Uterus (tissue), 4 donors: ENCODE measurements around the gene GMEB2. TPM values are rescaled to one million over a fixed set of nuclear protein-coding genes. Genes with fewer than 3 reads are reported as not detected.

Experiments
- DNase-seq, 2 donors: peaks; one replicate each; pipeline ENCODE4 v3.0.0-alpha.2; 2019 to 2020
- H3K27ac ChIP-seq, 2 donors: fragments of 200-600 bp; sonication (generic); 1 replicate in 1 of 2; 2 replicates in 1 of 2; pipeline ENCODE4 v1.5.1; 2016 to 2018
- H3K27me3 ChIP-seq, 2 donors: fragments of 200-600 bp; sonication (generic); one replicate each; pipeline ENCODE4 v1.5.1; 2018 to 2019; ENCODE audit warnings: control low read depth in 1 of 2
- H3K36me3 ChIP-seq, 2 donors: fragments of 200-600 bp; sonication (generic); one replicate each; pipeline ENCODE4 v1.5.1; 2019; ENCODE audit warnings: control low read depth in 1 of 2
- H3K4me1 ChIP-seq, 2 donors: fragments of 200-600 bp; sonication (generic); one replicate each; pipeline ENCODE4 v1.5.1; 2018 to 2019; ENCODE audit warnings: control low read depth in 1 of 2
- H3K4me3 ChIP-seq, 2 donors: fragments of 200-600 bp; sonication (generic); 1 replicate in 1 of 2; 2 replicates in 1 of 2; pipeline ENCODE4 v1.5.1; 2018 to 2019; ENCODE audit warnings: mild to moderate bottlenecking in 1 of 2
- H3K9me3 ChIP-seq, 2 donors: fragments of 200-600 bp; sonication (generic); one replicate each; pipeline ENCODE4 v1.5.1; 2019; ENCODE audit warnings: control low read depth in 1 of 2
- POLR2A ChIP-seq, 2 donors: fragments of 450-650 bp; IDR thresholded peaks; one replicate each; pipeline ENCODE4 v1.6.1; 2016; ENCODE audit warnings: antibody characterized with exemption in 2 of 2, mild to moderate bottlenecking in 1 of 2, moderate library complexity in 1 of 2
- intact Hi-C: fragments of 100-400 bp; cut with DNase I; formaldehyde crosslinking; loops from one replicate; pipeline ENCODE4 v1.15.1; 2023; ENCODE audit warnings: low total_unique reads
- total RNA-seq, 4 donors: library from RNA; depleted of rRNA in 3 of 4; stranded (reverse); fragments of >200 nt in 3 of 4; gene quantifications; one replicate each; pipeline versions ENCODE4 v1.1.0 to v1.2.4, GENCODE V29; 2014 to 2023
- TF ChIP-seq, protein P1 (sequence below), 4 experiments: fragments of 200-600 bp in 2 of 4; fragments of 450-650 bp in 2 of 4; sonication (generic) in 2 of 4; IDR thresholded peaks; one replicate each; pipeline ENCODE4 v1.5.1; 2016 to 2019; ENCODE audit warnings: antibody characterized with exemption in 4 of 4, mild to moderate bottlenecking in 2 of 4, moderate library complexity in 1 of 4
- donor health status: DM: yes; HTN: yes; CAD: no.

GMEB2 gene
- total RNA-seq, 4 donors from 2014 or later: 2.1 to 24.8 (median 11.5) TPM

DNA sequence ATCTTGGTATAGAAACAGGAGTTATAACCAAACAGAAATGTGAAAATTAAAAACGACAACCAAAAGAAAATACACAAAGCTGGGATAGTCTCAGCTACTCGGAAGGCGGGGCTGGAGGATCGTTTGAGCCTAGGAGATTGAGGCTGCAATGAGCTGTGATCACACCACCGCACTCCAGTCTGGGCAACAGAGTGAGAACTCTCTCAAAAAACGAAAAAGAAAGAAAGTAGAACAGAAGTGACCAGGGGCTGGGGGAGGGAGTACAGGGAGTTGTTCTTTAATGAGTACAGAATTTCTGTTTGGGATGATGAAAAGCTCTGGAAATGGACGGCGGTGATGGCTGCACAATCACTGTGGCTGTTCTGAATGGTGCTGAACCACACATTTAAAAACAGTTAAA is 5.9 kb downstream of the GMEB2 start:
- Histone ChIP-seq H3K4me3 (no peak overlapping the region), H3K27me3 (no peaks in the 10 kb centered on the region), H3K36me3 (no peaks in the 10 kb centered on the region), H3K27ac (no peak overlapping the region), H3K4me1 (no peaks in the 10 kb centered on the region), H3K9me3 (no peaks in the 10 kb centered on the region)
- DNase-seq: no peak
- intact Hi-C loops: no loop called here
- no peak for TF ChIP-seq POLR2A (IDR thresholded peaks at IDR 0.05)
- TF ChIP-seq, protein P1, sequence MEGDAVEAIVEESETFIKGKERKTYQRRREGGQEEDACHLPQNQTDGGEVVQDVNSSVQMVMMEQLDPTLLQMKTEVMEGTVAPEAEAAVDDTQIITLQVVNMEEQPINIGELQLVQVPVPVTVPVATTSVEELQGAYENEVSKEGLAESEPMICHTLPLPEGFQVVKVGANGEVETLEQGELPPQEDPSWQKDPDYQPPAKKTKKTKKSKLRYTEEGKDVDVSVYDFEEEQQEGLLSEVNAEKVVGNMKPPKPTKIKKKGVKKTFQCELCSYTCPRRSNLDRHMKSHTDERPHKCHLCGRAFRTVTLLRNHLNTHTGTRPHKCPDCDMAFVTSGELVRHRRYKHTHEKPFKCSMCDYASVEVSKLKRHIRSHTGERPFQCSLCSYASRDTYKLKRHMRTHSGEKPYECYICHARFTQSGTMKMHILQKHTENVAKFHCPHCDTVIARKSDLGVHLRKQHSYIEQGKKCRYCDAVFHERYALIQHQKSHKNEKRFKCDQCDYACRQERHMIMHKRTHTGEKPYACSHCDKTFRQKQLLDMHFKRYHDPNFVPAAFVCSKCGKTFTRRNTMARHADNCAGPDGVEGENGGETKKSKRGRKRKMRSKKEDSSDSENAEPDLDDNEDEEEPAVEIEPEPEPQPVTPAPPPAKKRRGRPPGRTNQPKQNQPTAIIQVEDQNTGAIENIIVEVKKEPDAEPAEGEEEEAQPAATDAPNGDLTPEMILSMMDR (IDR thresholded peaks at IDR 0.05): no peak

DNA sequence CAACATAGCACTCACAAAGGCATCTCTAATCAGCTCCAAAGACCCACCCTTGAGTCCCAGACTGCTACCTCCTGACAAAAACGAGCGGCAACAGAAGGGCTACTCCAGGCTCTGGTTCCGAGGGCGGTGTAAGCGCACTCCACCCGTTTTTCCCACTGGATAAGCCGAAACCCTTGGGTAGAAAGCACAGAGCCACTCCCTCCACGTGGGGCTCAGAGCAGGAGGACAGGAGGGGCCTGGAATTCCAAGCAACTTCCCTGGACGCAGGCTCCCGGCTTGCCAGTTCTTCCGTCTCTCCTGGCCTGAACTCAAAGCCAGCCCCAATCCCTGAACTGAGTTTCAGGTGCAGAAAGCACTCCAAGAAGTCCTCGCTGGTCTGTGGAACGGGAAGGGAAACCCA is 7.4 kb downstream of the GMEB2 start:
- Histone ChIP-seq H3K36me3 (no peaks in the 10 kb centered on the region), H3K27ac (no peak overlapping the region), H3K4me1 (no peaks in the 10 kb centered on the region), H3K9me3 (no peaks in the 10 kb centered on the region), H3K27me3 (no peaks in the 10 kb centered on the region), H3K4me3 (no peak overlapping the region)
- no peak for DNase-seq
- intact Hi-C loops: no loop called here
- TF ChIP-seq POLR2A (IDR thresholded peaks at IDR 0.05): no peak
- TF ChIP-seq, protein P1 (IDR thresholded peaks at IDR 0.05): no peak

DNA sequence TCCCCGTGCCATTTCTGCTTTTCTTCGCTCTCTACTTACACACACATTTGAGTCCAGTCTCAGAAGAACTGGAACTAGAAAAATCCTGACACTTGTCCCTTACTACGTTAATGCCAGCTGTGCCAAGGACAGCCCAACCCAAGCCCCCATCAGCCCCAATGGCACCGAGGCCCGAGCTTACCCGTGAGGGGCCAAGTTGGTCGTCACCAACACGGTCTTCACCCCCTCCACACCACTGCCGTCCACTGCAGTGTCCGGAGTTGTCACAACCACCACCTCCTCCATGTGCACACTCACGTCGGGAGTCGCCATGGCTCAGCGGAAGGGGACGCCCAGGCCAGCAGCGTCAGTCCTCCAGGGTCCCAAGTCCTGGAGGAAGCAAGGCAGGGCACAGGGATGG is 7.8 kb downstream of the GMEB2 start:
- H3K9me3 ChIP-seq: no peaks in the 10 kb centered on the region
- no peaks in the 10 kb centered on the region for H3K36me3 ChIP-seq
- no peaks in the 10 kb centered on the region for H3K27me3 ChIP-seq
- no peak overlapping the region for H3K4me3 ChIP-seq
- H3K27ac ChIP-seq: no peak overlapping the region
- H3K4me1 ChIP-seq: no peaks in the 10 kb centered on the region
- intact Hi-C loops: no loop called here
- DNase-seq: no peak
- no peak for TF ChIP-seq POLR2A (IDR thresholded peaks at IDR 0.05)
- TF ChIP-seq, protein P1 (IDR thresholded peaks at IDR 0.05): no peak

DNA sequence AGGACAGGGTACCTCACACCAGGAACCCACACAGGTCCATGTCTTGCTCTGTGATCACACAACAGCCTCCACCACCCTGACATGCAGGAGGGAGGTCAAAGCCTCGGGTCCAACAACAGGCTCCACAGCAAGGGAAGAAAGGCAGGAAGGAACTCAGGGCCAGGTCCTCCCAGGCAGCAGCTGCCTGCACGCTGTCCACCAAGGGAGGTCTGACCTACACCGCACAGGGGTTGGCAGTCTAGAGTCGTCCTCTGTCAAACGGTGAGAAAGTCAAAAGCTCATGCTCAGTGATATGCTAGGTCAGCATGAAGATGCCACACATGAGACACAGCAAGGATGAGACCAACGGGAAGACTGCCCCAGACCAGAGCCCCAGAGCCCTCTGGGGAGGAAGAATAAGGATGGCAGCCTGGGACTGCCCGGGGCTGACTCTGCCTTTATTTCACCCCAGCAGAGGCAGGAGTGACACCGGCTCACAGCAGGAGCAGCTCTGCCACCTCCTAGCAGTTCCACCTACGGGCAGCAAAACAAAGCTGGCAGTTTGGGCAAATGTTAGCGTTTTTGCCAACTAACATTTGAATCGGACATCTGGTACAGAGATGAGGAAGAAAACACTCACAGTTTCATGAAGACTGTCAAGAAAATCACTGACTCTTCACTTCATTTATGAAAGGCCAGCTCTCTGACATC is 8.5 kb downstream of the GMEB2 start:
- Histone ChIP-seq H3K27me3 (no peaks in the 10 kb centered on the region), H3K9me3 (no peaks in the 10 kb centered on the region), H3K4me3 (no peak overlapping the region), H3K4me1 (no peaks in the 10 kb centered on the region), H3K36me3 (no peaks in the 10 kb centered on the region), H3K27ac (no peak overlapping the region)
- TF ChIP-seq, protein P1 (IDR thresholded peaks at IDR 0.05): no peak
- DNase-seq: no peak
- intact Hi-C loops: no loop called here

DNA sequence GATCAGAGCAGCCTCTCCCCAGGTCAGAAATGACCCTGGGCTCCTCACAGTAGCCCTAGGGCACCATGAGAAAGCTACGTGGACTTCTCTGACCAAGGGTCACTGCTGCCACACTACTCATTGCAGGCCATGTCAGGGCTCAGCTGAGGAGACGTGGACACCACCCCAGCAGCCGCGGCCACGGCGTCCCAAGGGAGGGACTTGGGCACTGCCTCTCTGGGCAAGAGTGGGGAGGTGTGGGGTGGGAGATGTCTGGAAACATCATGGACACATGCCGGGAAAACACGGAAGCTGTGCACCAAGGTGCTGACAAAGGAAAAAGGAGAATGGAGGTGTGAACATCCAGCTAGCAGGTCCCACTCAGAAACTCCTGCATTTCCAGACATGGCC is 9.0 kb downstream of the GMEB2 start:
- H3K36me3 ChIP-seq: no peaks in the 10 kb centered on the region
- no peaks in the 10 kb centered on the region for H3K9me3 ChIP-seq
- intact Hi-C loops: no loop called here
- no peak for DNase-seq
- H3K27me3 ChIP-seq: no peaks in the 10 kb centered on the region
- no peak for TF ChIP-seq POLR2A (IDR thresholded peaks at IDR 0.05)
- TF ChIP-seq, protein P1 (IDR thresholded peaks at IDR 0.05): no peak
- H3K4me1 ChIP-seq: no peaks in the 10 kb centered on the region
- H3K27ac ChIP-seq: no peak overlapping the region
- no peak overlapping the region for H3K4me3 ChIP-seq
